Osteoblast (primary cell): Measurements from ENCODE around the gene DGKI. TPM values are rescaled to one million over a fixed set of nuclear protein-coding genes. Genes with fewer than 3 reads are reported as not detected.

ENCODE experiments used
- DNase-seq: peaks from one replicate; pipeline ENCODE4 v3.0.0; 2011; ENCODE audit warnings: low spot score, mixed read lengths; ENCODE audit not compliant: insufficient read length; ENCODE audit errors: missing footprints
- H2AFZ ChIP-seq: 2 replicates; pipeline ENCODE4 v1.6.0; 2011; ENCODE audit warnings: mild to moderate bottlenecking, low read length
- H3K27ac ChIP-seq: 2 replicates; pipeline ENCODE4 v1.5.1; 2011; ENCODE audit warnings: mild to moderate bottlenecking, low read depth, low read length, moderate library complexity
- H3K27me3 ChIP-seq: 2 replicates; pipeline ENCODE4 v1.6.0; 2012; ENCODE audit warnings: mild to moderate bottlenecking, control low read depth, inconsistent platforms, low read length, moderate library complexity; ENCODE audit not compliant: insufficient read depth
- H3K36me3 ChIP-seq: 2 replicates; pipeline ENCODE4 v1.5.1; 2011; ENCODE audit warnings: mild to moderate bottlenecking, low read length, control low read depth, moderate library complexity; ENCODE audit not compliant: insufficient read depth
- H3K4me1 ChIP-seq: 2 replicates; pipeline ENCODE4 v1.5.1; 2011; ENCODE audit warnings: mild to moderate bottlenecking, low read length, control low read depth, moderate library complexity; ENCODE audit not compliant: insufficient read depth
- H3K4me2 ChIP-seq: 2 replicates; pipeline ENCODE4 v1.6.0; 2011; ENCODE audit warnings: mild to moderate bottlenecking, low read length; ENCODE audit not compliant: insufficient read depth
- H3K4me3 ChIP-seq: fragments of 200-600 bp; sonication (generic); 3 replicates; pipeline ENCODE4 v1.5.1; 2012; ENCODE audit warnings: mild to moderate bottlenecking, low read length, inconsistent platforms; ENCODE audit not compliant: insufficient read depth
- H3K79me2 ChIP-seq: 2 replicates; pipeline ENCODE4 v1.6.0; 2012; ENCODE audit warnings: mild to moderate bottlenecking, low read length, control low read depth, inconsistent platforms; ENCODE audit not compliant: insufficient read depth
- H3K9me3 ChIP-seq: 2 replicates; pipeline ENCODE4 v1.5.1; 2011; ENCODE audit warnings: low read depth, low read length, control low read depth
- H4K20me1 ChIP-seq: 2 replicates; pipeline ENCODE4 v1.6.0; 2012; ENCODE audit warnings: mild to moderate bottlenecking, low read length, control low read depth; ENCODE audit not compliant: insufficient read depth
- CTCF ChIP-seq: IDR thresholded peaks from 2 replicates; pipeline ENCODE4 v1.5.1; 2011; ENCODE audit warnings: mild to moderate bottlenecking, low read depth, low read length, moderate library complexity; ENCODE audit errors: extremely low read depth
- total RNA-seq: library from RNA; depleted of rRNA; stranded (reverse); fragments of >200 nt; gene quantifications from 2 replicates; pipeline ENCODE4 v1.2.3, GENCODE V29; 2012

Gene DGKI
- total RNA-seq, 1 donor = 19.2 TPM

- Histone ChIP-seq H3K27me3 (no peaks in the 10 kb centered on the region), H3K4me3 (no peak overlapping the region), H3K4me2 (no peak overlapping the region), H2AFZ (no peak overlapping the region), H3K79me2 (no peaks in the 10 kb centered on the region), H4K20me1 (no peaks in the 10 kb centered on the region), H3K4me1 (peaks cover 5% of the 10 kb centered on the region), H3K36me3 (peaks cover 6% of the 10 kb centered on the region), H3K27ac (no peak overlapping the region), H3K9me3 (no peaks in the 10 kb centered on the region)
- TF ChIP-seq CTCF = no peak
- DNase-seq = no peak
These were observed 451.4 kb downstream of the DGKI start for GRCh38 chr7:137395420-137395819.

- peaks cover 10% of the 10 kb centered on the region for H3K36me3 ChIP-seq
- DNase-seq = no peak
- H2AFZ ChIP-seq = no peak overlapping the region
- H3K27me3 ChIP-seq = no peaks in the 10 kb centered on the region
- H3K79me2 ChIP-seq = no peaks in the 10 kb centered on the region
- no peak overlapping the region for H3K4me2 ChIP-seq
- H3K4me3 ChIP-seq = no peak overlapping the region
- H3K27ac ChIP-seq = no peak overlapping the region
- H4K20me1 ChIP-seq = no peaks in the 10 kb centered on the region
- H3K4me1 ChIP-seq = no peaks in the 10 kb centered on the region
- no peaks in the 10 kb centered on the region for H3K9me3 ChIP-seq
- TF ChIP-seq CTCF = no peak
These were observed 453.2 kb downstream of the DGKI start for GRCh38 chr7:137393570-137393969.

- no peak overlapping the region for H3K4me2 ChIP-seq
These were observed 456.7 kb downstream of the DGKI start for GRCh38 chr7:137390076-137390475.

GRCh38 chr7:137388916-137389315, 457.9 kb downstream of the DGKI start:
- no peak overlapping the region for H3K27ac ChIP-seq
- H3K4me3 ChIP-seq = no peak overlapping the region
- no peak overlapping the region for H2AFZ ChIP-seq
- no peaks in the 10 kb centered on the region for H3K4me1 ChIP-seq
- no peaks in the 10 kb centered on the region for H3K79me2 ChIP-seq
- DNase-seq = no peak
- H3K36me3 ChIP-seq = peaks cover 12% of the 10 kb centered on the region
- H3K9me3 ChIP-seq = no peaks in the 10 kb centered on the region
- H3K4me2 ChIP-seq = no peak overlapping the region
- H3K27me3 ChIP-seq = no peaks in the 10 kb centered on the region
- H4K20me1 ChIP-seq = no peaks in the 10 kb centered on the region
- no peak for TF ChIP-seq CTCF

More at GRCh38 chr7:137390076-137390475, 456.7 kb downstream of the DGKI start:
- Histone ChIP-seq H2AFZ (no peak overlapping the region), H3K4me1 (no peaks in the 10 kb centered on the region), H3K4me3 (no peak overlapping the region), H3K36me3 (peaks cover 12% of the 10 kb centered on the region), H3K27me3 (no peaks in the 10 kb centered on the region), H3K9me3 (no peaks in the 10 kb centered on the region), H3K27ac (no peak overlapping the region), H4K20me1 (no peaks in the 10 kb centered on the region), H3K79me2 (no peaks in the 10 kb centered on the region)
- TF ChIP-seq CTCF = no peak
- DNase-seq = no peak
